Measurements from ENCODE around the gene NHERF2. TPM values are rescaled to one million over a fixed set of nuclear protein-coding genes. Genes with fewer than 3 reads are reported as not detected.
A peak's percentile ranks its signal among the peaks of the same experiment; 100 is the strongest.

Gene NHERF2
- polyA plus RNA-seq, 3 donors = 82.6 to 162 (median 147) TPM

DNA sequence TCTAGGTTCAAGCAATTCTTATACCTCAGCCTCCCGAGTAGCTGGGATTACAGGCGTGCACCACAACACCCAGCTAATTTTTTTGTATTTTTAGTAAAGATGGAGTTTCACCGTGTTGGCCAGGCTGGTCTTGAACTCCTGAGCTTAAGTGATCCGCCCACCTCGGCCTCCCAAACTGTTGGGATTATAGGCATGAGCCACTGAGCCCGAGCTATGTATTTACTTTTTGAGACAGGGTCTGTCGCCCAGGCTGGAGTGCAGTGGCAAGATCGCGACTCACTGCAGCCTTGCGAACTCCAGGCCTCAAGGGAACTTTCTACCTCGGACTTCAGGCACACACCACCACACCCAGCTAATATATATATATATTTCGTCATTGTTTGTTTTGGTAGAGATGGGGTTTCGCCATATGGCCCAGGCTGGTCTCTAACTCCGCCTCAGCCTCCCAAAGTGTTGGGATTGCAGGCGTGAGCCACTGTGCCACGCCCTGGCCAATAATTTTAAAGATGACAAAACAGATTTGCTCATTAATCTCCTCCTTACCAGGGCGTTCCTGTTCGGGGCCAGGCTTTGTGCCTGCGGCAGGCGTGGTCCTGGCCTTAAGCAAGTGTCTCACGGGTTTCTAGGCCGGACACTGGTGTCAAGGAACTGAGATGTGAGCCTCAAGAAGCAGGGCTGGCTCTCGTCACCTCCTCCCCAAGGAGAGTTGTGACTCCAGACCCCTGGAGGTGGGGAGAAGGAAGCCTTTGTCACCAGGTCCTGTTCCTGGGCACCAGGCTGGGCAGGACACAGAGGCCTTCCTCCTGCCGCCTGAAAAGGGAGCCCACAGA is 11.4 kb upstream of the NHERF2 start:
- DNase-seq (ENCODE audit: extremely low read depth in 1 of 11, low read depth in 9 of 11, low spot score in 4 of 11) = no peak

DNA sequence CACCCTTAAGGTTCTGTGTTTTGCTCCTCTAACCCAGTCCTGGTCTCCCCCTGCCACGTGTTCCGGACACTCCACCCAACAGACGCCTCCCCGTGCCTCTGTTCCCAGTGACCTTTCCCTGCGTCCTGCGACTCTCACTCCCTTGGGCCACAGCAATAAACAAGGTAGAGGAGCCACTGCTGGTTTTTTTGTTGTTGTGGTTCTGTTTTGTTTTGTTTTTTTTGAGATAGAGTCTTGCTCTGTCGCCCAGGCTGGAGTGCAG is 10.8 kb upstream of the NHERF2 start:
- DNase-seq (ENCODE audit: extremely low read depth in 1 of 11, low read depth in 9 of 11, low spot score in 4 of 11) = no peak

DNA sequence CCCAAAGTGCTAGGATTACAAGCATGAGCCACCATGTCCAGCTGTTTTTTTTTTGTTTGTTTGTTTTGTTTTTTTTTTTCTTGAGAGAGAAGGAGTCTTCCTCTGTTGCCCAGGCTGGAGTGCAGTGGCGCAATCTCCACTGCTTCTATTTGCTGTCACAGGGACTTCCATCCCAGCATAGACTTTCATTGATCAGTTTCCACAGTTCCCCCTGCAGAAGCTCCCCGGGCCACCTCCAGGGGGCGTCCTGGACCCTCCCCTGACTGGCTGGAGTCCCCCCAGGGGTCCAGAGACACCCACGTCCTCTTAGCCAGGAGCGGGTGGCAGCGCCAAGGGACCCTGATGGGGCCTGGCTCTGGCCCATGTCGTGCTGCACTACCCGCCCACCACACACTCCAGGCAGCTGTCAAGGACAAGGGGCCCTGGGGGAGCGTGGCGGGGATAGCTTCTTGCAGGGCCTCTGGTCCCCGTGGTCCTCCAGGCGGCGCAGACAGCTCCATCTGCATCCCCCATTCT is 10.2 kb upstream of the NHERF2 start:
- DNase-seq (ENCODE audit: extremely low read depth in 1 of 11, low read depth in 9 of 11, low spot score in 4 of 11) = no peak

DNA sequence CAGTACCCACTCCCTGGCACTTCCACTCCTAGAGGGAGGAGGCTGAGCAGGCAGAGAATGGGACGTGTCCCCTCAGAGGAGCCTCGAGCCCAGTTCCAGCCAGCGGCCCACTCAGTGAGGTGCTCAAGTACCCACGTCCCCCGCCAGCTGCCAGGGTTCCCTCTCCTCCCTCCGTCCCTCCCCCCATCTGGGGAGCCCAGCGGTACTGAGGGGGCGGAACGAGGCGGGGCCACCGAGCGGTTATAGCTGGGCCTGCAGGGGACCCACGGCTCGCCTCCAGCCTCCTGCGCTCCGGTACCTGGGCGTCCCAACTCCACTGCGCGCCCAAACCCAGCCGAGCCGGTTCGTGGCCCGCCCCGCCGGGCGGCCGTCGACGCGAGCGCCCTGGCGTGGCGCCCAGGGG is 7.2 kb upstream of the NHERF2 start, which contains the start of gene NPW:
Gene NPW (plus strand): TSS at position 268 of the 403 bp plus-strand sequence.
- DNase-seq (ENCODE audit: extremely low read depth in 1 of 11, low read depth in 9 of 11, low spot score in 4 of 11) = no peak

DNA sequence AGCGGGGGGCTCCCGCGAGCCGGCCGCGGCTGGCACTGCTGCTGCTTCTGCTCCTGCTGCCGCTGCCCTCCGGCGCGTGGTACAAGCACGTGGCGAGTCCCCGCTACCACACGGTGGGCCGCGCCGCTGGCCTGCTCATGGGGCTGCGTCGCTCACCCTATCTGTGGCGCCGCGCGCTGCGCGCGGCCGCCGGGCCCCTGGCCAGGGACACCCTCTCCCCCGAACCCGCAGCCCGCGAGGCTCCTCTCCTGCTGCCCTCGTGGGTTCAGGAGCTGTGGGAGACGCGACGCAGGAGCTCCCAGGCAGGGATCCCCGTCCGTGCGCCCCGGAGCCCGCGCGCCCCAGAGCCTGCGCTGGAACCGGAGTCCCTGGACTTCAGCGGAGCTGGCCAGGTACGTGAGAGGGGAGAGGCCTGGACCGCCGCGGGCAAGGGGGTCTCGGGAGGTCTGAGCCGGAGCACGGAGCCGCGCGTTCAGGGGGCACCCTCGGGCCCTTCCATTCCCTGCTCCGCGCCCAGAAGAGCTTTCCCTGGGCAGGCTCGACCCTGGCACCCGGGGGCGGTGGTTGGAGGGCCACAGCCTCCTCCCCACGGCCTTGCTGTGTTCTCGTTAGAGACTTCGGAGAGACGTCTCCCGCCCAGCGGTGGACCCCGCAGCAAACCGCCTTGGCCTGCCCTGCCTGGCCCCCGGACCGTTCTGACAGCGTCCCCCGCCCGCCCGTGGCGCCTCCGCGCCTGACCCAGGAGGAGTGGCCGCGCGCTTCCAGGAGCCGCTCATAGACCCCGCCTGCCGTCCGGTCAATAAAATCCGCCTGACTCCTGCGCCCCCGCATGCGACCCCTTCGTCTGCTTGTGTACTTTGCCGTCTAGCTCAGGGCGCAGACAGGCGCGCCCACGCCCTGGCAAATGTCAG is 6.5 kb upstream of the NHERF2 start:
- DNase-seq (ENCODE audit: extremely low read depth in 1 of 11, low read depth in 9 of 11, low spot score in 4 of 11) = no peak

DNA sequence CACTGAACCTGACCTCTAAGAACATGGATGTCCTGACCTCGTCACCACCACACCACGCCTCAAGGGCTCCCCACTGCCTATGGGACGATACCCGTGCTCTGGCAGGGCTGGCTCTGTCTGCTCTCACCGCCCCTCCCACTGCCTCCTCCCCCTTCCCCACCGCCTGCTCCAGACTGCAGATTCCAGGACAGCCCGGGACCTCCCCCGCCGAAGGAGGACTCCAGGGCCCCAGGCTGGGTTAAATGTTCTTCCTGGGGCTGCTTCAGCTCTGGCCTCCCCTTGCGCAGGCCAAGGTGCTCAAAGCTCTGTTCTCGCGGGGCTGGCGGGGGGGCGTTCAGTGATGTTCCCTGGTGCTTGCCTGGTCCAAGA is 4.0 kb upstream of the NHERF2 start:
- DNase-seq (ENCODE audit: extremely low read depth in 1 of 11, low read depth in 9 of 11, low spot score in 4 of 11) = no peak

DNA sequence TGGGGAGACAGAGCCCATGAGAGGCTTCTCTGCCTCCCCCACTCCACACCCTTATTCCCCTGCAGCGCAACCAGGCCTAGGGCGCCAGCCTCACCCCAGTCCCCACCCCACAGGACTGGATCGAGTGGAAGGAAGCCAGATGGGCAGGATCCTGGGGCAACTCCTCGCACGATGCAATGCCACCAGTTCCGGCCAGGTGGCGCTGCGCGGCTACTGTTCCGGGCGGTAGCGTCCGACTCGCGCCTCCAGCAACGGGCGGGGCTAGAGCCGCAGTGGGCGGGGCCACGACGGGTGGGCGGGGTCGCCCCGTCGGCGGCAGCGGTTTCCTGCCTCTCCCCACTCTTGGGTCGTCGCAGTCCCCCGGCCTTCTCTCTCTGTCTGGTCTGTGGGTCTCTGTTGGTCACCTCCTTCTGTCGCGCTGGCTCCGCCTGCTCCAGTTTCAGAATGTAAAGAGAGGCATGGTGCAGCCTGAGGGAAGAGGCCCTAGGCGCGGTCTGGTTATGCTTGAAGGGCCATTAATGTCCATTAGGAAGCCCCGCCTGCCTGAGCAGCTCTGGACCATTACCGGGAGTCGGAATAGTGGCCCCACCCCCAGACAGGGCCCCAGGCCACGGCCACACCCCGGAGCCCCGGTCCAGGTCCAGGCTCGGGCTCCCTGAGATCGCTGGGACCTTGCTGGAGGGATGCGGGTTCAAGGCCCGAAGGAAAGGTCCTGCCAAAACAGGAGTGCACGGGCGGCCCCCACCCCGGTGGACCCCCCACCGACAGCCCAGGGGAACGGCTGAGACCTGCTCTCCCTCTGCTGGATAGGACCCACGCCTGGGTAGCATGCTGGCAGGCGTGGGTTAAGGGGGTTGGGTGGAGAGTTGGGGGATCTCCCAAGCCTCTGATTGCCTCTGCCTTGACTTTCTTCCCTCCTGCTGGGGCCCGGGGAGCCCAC is 3.3 kb upstream of the NHERF2 start:
- peak in 7 of 11 donors; percentile 83 to 90 (median 88) for DNase-seq (ENCODE audit: extremely low read depth in 1 of 11, low read depth in 9 of 11, low spot score in 4 of 11)

DNA sequence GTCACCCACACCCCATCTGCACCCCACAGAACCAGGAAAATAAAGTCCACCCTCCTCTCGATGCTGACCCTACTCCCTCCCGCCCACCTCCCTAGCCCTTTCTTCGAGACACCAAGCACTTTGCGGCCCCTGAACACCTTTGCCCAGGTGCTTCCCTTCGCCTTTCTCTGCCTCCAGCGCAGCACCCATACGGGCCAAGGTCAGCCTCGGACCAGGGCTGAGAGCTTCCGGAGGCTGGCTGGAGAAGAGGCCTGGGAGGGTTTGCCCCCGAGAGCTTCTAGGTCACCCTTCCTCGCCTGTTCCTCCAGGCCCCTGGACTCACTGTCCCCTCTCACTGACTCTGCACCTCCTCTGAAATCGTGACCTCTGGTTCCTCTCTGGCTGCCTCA is 2.7 kb upstream of the NHERF2 start:
- DNase-seq (ENCODE audit: extremely low read depth in 1 of 11, low read depth in 9 of 11, low spot score in 4 of 11) = no peak

DNA sequence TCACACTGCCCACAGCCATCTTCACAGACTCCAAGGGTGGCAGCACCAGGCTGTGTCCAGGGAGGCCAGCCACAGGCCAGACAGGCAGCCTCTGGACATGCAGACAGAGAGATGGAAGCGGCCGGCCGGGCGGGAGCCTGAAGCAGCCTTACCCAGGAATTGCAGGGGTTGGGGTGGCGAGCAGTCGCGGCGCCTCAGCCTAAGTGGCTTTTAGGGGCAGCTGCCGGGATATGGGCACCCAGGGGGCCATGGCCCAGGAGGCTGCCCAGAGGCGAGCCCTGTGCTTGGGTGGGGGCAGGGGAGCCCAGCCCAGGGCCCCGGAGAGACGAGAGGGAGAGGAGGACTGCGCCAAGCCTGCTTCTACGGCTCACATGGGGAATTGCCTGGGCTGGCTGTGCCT is 1.5 kb upstream of the NHERF2 start:
- no peak for DNase-seq (ENCODE audit: extremely low read depth in 1 of 11, low read depth in 9 of 11, low spot score in 4 of 11)

DNA sequence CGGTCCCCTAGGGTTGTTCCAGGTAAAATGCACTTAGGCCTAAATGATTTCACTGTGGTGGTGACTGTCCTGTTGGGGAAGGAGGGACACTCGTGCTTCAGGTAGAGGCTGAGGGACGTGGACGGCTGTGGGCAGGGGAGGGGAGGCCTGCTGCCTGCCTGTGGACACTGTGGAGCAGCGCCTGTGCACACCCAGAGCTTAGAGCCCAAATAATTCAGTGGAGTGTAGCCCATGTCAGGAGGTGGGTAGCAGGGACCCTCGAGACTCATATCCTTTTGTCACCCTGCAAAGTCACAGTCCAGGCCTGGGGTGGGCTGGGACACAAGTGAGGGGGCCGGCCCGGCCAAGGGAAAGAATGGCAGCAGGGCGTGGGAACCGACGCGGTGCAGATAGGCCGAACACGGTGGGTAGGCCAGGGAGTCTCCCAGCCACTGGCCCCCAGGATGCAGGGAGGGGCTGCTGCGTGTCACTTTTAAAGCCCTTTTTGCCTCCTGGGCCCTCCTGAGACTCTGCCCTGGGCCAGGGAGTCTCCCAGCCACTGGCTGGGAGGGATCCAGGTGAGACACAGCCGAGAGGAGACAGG is 733 bp upstream of the NHERF2 start:
- DNase-seq (ENCODE audit: extremely low read depth in 1 of 11, low read depth in 9 of 11, low spot score in 4 of 11) = no peak

DNA sequence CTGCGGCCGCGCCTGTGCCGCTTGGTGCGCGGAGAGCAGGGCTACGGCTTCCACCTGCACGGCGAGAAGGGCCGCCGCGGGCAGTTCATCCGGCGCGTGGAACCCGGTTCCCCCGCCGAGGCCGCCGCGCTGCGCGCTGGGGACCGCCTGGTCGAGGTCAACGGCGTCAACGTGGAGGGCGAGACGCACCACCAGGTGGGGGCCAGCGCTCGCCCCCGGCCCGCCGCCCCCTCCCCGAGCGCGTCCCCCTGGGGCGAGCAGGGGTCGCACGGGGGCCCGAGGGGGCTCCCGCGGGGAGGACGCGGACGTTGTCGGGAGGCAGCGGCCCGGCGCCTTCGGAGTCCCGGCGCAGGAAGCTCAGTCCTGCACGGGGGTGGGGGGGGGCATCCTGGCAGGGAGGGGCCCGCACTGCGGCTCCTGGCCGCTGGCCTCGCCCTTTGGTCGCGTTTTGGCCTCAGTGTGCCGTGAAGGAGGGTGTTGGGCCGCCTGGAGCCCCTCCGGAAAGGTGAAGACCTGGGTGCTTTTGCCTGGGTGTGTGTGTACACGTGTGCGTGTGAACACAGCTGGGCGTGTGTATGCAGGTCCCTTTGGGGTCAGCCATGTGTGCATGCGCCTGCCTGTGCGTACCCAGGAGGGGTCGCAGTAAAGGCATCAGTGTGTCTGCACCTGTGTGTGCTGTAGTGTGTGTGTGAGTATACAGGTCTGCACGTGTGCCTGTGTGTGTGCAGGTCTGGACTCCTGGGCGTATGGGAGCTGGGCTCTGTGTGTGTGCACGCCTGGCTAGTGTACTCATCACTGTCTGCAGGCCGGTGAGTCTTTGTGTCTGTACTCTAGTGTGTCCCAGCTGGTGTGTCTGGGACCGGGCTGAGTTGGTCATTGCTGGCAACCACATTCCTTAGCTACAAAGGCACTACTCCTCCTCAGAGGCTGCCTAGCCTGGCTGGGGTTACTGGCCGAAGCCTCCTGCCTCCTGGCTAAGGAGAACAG is 615 bp downstream of the NHERF2 start:
- DNase-seq (ENCODE audit: extremely low read depth in 1 of 11, low read depth in 9 of 11, low spot score in 4 of 11) = no peak

DNA sequence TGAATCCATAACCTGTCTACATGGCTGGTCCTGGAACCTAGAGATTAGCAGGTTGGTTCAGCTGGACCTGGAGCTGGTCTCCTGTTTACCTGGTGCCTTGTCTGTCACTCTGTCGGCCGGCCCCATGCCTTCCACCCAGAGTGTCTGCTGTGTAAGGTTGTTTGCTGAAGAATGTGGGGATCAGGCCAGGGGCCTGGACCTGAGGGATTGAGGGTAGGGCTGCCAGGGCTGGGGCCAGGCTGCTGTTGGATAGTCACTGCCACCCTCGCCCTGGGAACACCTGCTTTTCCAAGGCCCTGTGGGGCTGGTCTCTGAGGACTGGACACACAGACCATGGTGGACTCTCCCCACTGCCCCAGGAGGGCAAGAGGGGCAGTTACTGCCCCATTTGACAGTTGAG is 1.4 kb downstream of the NHERF2 start:
- no peak for DNase-seq (ENCODE audit: extremely low read depth in 1 of 11, low read depth in 9 of 11, low spot score in 4 of 11)

DNA sequence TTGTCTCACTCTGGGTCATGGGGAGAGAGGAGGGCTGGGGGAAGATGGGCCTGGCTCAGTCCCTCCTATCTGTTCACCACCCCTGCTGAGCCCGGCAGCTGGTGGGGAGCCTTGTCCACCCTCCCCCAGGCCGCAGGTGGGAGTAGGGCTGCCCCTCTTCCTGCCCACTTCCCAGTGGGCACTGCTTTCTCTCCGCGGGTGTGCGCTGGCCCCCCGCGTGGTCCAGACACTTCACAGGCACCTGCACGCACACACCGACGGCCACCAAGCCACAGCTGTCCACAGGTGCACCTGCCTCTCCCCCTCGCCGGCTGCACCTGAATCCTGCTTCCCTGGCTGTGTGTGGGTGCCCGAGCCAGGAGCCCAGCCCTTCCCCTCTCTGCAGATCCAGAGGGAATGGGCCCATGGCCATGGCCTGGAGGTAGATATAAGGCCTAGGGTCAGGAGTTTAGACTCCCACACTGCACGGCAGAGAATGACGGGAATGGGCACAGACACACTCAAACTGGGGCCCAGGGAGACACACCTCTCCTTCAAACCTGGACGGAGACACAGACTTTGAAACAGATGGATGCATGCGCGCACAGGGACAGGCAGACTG is 2.0 kb downstream of the NHERF2 start:
- no peak for DNase-seq (ENCODE audit: extremely low read depth in 1 of 11, low read depth in 9 of 11, low spot score in 4 of 11)

DNA sequence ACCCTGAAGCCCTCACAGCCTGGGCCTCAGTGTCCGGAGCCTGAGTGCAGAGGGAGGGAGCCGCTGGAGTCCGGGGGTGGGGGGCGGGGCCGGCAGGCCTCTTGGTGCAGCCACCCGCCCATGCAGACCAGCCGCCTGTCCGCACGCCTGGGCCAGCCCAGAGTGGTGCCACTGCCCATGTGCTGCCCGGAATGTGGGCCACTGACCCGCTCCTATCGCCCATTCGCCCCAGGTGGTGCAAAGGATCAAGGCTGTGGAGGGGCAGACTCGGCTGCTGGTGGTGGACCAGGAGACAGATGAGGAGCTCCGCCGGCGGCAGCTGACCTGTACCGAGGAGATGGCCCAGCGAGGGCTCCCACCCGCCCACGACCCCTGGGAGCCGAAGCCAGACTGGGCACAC is 2.6 kb downstream of the NHERF2 start:
- DNase-seq (ENCODE audit: extremely low read depth in 1 of 11, low read depth in 9 of 11, low spot score in 4 of 11) = no peak

DNA sequence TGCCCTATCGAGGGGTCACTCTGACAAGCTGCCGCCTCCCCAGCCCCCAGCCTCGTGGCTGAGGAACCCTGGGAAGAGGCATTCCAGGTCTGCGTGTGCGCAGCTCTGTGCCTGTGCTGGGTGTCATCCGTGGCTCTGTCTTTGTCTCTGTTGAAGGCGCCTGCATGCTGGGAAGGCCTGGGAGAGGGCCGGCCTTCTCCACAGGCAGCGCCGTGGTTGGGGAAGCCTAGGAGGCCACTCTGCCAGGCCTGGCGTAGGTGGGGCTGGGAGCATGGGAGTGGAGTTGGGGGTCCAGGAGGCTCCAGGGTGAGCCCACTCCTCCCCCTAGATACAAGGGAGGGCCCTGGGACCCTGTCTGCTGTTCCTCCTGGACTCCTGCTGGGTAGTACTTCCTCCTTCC is 3.3 kb downstream of the NHERF2 start:
- no peak for DNase-seq (ENCODE audit: extremely low read depth in 1 of 11, low read depth in 9 of 11, low spot score in 4 of 11)

DNA sequence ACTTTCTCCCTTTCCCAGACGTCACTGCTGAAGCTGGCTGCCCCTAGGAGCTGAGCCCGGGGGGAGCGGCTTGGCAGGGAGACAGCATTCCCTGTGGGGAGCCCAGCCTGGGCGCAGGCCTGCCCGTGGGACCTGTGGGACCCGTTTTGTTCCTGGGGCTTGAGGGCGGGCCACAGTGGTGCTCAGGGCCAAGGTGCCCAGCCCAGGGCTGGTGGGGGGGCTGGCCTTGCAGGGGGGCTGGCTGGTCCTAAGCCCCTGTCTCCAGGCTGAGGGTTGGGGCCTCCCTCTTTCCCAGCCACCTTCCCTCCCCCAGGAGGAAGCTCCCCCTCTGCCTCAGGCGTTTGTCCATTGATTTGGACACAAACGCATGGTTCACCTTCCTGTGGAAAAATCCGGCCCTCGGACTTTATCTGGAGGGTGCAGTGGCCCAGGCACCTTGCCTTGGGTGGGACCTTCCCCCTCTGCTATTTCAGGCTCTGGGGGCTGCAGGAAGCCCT is 4.4 kb downstream of the NHERF2 start:
- DNase-seq (ENCODE audit: extremely low read depth in 1 of 11, low read depth in 9 of 11, low spot score in 4 of 11) = no peak
